ENCODE results near the gene HOXB3. TPM values are rescaled to one million over a fixed set of nuclear protein-coding genes. Genes with fewer than 3 reads are reported as not detected.

The HOXB3 gene
- total RNA-seq, 1 donor from 2014 or later = 93.7 TPM

DNA sequence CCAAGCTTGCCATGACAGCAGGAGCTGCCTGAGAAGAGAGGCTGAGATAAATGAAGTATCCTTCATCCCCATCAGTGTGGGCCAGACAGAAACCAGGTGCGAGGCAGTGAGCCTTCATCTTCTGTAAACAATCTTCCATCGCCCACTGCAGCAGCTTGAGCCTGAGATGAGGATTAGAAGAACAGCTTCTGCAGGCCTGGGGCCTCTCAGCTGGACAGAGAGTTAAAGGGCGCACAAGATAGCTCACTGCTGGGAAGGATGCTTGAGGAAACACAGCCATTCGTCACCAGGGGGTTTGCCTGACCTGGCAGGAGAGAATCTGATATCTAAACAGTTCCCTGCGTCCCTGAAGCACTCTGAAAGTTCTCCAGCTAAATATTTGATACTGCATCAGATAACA lies 86.3 kb downstream of the HOXB3 start:
- peak overlapping the region; percentile 33 for H3K27ac Mint-ChIP-seq
- H3K4me3 Mint-ChIP-seq = no peak overlapping the region
- peaks cover 48% of the 10 kb centered on the region for H3K4me1 Mint-ChIP-seq (ENCODE audit: unreplicated experiment)
- no peaks in the 10 kb centered on the region for H3K9me3 Mint-ChIP-seq
- peaks cover 28% of the 10 kb centered on the region for H3K27me3 Mint-ChIP-seq
- no peaks in the 10 kb centered on the region for H3K36me3 Mint-ChIP-seq
- TF ChIP-seq, protein P1, sequence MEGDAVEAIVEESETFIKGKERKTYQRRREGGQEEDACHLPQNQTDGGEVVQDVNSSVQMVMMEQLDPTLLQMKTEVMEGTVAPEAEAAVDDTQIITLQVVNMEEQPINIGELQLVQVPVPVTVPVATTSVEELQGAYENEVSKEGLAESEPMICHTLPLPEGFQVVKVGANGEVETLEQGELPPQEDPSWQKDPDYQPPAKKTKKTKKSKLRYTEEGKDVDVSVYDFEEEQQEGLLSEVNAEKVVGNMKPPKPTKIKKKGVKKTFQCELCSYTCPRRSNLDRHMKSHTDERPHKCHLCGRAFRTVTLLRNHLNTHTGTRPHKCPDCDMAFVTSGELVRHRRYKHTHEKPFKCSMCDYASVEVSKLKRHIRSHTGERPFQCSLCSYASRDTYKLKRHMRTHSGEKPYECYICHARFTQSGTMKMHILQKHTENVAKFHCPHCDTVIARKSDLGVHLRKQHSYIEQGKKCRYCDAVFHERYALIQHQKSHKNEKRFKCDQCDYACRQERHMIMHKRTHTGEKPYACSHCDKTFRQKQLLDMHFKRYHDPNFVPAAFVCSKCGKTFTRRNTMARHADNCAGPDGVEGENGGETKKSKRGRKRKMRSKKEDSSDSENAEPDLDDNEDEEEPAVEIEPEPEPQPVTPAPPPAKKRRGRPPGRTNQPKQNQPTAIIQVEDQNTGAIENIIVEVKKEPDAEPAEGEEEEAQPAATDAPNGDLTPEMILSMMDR (conservative IDR thresholded peaks at IDR 0.05) = no peak
- no peak for DNase-seq (ENCODE audit: extremely low spot score, unreplicated experiment)

DNA sequence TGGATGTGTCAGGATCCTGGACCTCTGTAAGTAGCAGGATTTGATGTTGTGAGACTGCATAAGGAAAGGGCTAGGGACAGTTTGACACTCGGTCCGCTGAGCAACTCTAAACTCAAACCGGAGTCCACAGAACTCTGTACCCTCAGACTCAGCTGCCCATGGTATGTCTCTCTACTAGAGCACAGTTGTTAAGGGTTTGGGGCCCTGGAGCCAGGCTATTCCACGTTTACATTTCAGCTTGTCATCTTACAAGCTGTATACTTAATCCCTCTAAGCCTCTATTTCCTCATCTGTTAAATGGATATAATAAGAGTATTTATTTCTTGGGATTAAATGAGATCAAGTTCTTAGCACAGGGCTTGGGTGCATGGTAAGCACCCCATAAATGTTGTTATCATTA lies 87.1 kb downstream of the HOXB3 start:
- TF ChIP-seq, protein P1 (conservative IDR thresholded peaks at IDR 0.05) = no peak
- Mint-ChIP-seq H3K27ac (peak overlapping the region; percentile 33), H3K9me3 (no peaks in the 10 kb centered on the region), H3K4me1 (ENCODE audit: unreplicated experiment) (peaks cover 56% of the 10 kb centered on the region), H3K27me3 (peaks cover 28% of the 10 kb centered on the region), H3K36me3 (no peaks in the 10 kb centered on the region), H3K4me3 (no peak overlapping the region)
- DNase-seq (ENCODE audit: extremely low spot score, unreplicated experiment) = no peak

DNA sequence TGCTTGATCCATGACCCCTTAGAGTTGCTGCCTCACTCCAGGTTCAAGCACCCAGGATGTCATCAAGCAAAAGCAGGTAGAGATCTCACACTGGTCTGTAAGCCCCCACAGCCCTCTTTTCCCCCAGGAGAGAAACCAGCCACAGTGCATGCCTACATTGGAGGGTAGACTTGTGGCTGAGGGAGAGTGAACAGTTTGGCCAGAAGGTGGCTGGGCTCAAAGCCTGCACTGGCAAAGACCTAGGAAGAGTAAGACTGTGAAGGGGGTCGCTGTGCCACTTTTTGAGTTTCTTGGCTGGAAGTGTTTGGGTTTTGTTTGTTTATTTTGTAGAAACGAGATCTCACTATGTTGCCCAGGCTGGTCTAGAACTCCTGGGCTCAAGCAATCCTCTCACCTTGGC lies 87.7 kb downstream of the HOXB3 start:
- H3K27ac Mint-ChIP-seq = no peak overlapping the region
- peaks cover 28% of the 10 kb centered on the region for H3K27me3 Mint-ChIP-seq
- no peak overlapping the region for H3K4me3 Mint-ChIP-seq
- TF ChIP-seq, protein P1 (conservative IDR thresholded peaks at IDR 0.05) = no peak
- no peak for DNase-seq (ENCODE audit: extremely low spot score, unreplicated experiment)
- no peaks in the 10 kb centered on the region for H3K9me3 Mint-ChIP-seq
- peaks cover 62% of the 10 kb centered on the region for H3K4me1 Mint-ChIP-seq (ENCODE audit: unreplicated experiment)
- no peaks in the 10 kb centered on the region for H3K36me3 Mint-ChIP-seq

DNA sequence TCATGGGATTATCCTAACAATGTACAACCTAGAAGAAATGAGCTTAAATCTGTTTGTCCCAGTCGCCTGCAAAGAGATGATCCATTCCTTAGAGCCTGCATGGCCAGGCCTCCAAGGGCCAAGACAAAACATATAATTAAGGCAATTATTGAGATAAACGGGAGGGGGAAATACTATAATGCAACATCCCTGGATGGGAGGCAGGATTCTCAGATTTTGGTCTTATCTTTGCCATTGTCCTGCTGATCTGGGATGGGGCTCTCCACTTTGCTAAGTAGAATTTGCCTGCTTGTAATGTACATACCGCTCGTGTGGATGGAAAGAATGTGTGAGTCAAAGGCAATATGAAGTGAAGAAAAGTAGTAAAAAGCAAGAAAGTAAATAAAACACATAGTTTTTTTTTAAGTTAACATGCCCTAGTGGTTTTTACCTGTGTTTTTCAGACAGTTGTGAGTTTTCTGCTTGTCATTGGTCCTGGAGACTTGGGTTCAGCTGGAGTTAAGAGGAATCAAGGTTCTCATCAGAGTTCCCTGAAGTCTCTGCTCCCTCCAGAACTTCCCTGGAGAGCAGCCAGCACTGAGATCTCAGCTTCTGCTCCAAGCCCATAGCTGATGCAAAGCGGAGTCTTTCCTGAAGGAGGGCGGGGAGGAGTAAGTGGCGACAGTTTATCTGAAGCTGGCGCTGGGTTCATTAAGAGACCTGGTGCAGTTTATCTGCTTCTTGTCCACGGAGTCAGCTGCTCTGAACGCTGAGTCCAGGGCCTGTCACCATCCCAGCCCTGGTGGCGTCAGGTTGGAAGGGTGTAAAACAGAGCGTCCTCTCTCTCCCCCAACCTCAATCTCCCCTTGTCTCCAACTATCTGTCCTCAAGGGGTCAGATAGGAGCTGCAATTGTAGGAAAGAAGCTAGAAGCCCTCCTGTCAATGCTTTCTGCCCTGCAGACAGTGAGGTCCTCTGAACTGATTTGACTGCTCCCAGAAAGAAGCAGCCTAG lies 89.3 kb downstream of the HOXB3 start:
- Mint-ChIP-seq H3K36me3 (no peaks in the 10 kb centered on the region), H3K4me3 (peak overlapping the region; percentile 22), H3K4me1 (ENCODE audit: unreplicated experiment) (peaks cover 61% of the 10 kb centered on the region), H3K9me3 (no peaks in the 10 kb centered on the region), H3K27me3 (peaks cover 34% of the 10 kb centered on the region), H3K27ac (peak overlapping the region; percentile 24)
- no peak for DNase-seq (ENCODE audit: extremely low spot score, unreplicated experiment)
- TF ChIP-seq, protein P1 (conservative IDR thresholded peaks at IDR 0.05) = peak; percentile 21

DNA sequence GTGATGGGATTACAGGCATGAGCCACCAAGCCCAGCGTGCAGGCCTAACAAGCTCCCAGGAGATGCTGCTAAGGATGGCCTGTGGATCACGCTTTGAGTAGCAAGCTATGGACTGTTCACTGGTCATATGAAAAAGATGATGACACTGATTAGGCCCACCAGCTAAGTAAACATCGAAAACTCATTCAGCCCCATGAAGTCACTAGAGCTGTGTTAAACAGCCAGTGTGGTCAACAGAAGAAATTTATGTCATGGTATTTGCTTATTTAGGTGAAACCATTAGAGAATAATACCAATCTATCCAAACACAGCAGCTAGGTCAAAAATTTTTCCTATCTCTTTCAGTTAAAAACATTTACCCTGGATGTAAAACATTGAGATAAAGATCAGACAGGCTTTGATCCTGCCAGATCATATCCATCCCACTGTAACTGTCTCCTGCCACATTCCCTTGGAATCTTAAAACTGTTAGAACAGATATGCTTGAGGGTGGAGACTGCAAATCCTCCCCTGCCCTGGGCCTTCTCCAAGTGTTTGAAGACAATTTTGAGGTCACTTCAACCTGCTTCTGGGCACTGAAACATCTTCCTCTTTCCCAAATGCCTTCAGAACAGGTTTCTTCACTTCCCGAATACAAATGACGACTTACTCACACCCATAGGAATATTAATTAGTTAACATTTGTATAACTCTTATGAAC lies 90.2 kb downstream of the HOXB3 start:
- Mint-ChIP-seq H3K4me1 (ENCODE audit: unreplicated experiment) (peaks cover 54% of the 10 kb centered on the region), H3K36me3 (no peaks in the 10 kb centered on the region), H3K27me3 (peaks cover 37% of the 10 kb centered on the region), H3K27ac (peak overlapping the region; percentile 24), H3K4me3 (peak overlapping the region; percentile 22), H3K9me3 (no peaks in the 10 kb centered on the region)
- no peak for DNase-seq (ENCODE audit: extremely low spot score, unreplicated experiment)
- TF ChIP-seq, protein P1 (conservative IDR thresholded peaks at IDR 0.05) = no peak

All from type B pancreatic cell (in vitro differentiated cells).